Heart right ventricle (tissue), 16 donors: ENCODE data around the gene SLC4A2. TPM values are rescaled to one million over a fixed set of nuclear protein-coding genes. Genes with fewer than 3 reads are reported as not detected.
A peak's percentile ranks its signal among the peaks of the same experiment; 100 is the strongest.

Source experiments
- ATAC-seq, 8 donors: fragments of 200-7000 bp; cut with Tn5 transposase; one replicate each; pipeline ENCODE4 v1.9.1; 2020; ENCODE audit warnings: mild to moderate bottlenecking in 8 of 8, moderate library complexity in 8 of 8, moderate number of reproducible peaks in 1 of 8
- DNase-seq, 2 donors: peaks; one replicate each; pipeline ENCODE4 v3.0.0-alpha.2; 2020
- H3K27ac ChIP-seq, 10 donors: fragments of 200-600 bp; sonication (generic) in 2 of 10; one replicate each; pipeline versions ENCODE4 v1.5.0 to v1.8.0; 2020 to 2022; ENCODE audit warnings: mild to moderate bottlenecking in 3 of 10
- H3K27me3 ChIP-seq, 7 donors: fragments of 200-600 bp; one replicate each; pipeline ENCODE4 v1.8.0; 2021 to 2022; ENCODE audit warnings: mild to moderate bottlenecking in 2 of 7
- H3K36me3 ChIP-seq, 9 donors: fragments of 200-600 bp; sonication (generic) in 1 of 9; one replicate each; pipeline versions ENCODE4 v1.5.0 to v1.8.0; 2020 to 2022; ENCODE audit warnings: mild to moderate bottlenecking in 2 of 9
- H3K4me1 ChIP-seq, 9 donors: fragments of 200-600 bp; sonication (generic) in 1 of 9; one replicate each; pipeline versions ENCODE4 v1.5.0 to v1.8.0; 2020 to 2022; ENCODE audit warnings: mild to moderate bottlenecking in 4 of 9
- H3K4me3 ChIP-seq, 10 donors: fragments of 200-600 bp; sonication (generic) in 2 of 10; one replicate each; pipeline versions ENCODE4 v1.5.0 to v1.8.0; 2020 to 2022; ENCODE audit warnings: mild to moderate bottlenecking in 7 of 10, moderate library complexity in 2 of 10
- H3K9me3 ChIP-seq, 11 donors: fragments of 200-600 bp in 10 of 11; sonication (generic) in 2 of 11; one replicate each; pipeline versions ENCODE4 v1.5.0 to v1.8.0; 2013 to 2022; ENCODE audit warnings: mild to moderate bottlenecking in 2 of 11, control low read depth in 1 of 11, moderate library complexity in 1 of 11
- WGBS, 2 donors: extraction: QIAGEN DNeasy Blood & Tissue Kit; methylation state at CpG; one replicate each; pipeline ENCODE4 v1.1.7; 2013; ENCODE audit warnings: inconsistent platforms in 1 of 2; 5-methylcytosine and 5-hydroxymethylcytosine counted together
- intact Hi-C, 10 donors: fragments of 100-400 bp; cut with DNase I; formaldehyde crosslinking; loops; one replicate each; pipeline versions ENCODE4 v1.11.1 to v1.14.2; 2022
- polyA plus RNA-seq, 2 donors: library from polyadenylated mRNA; stranded (reverse); fragments of 200-250 nt; gene quantifications; one replicate each; pipeline ENCODE4 v1.2.3, GENCODE V29; 2013
- total RNA-seq, 10 donors: library from RNA; stranded (reverse); fragmentation: NEBNext Ultra II Directional in 3 of 10; extraction: Animal tissue kit (Norgen Biotek cat#: 25700) in 3 of 10; gene quantifications; one replicate each; pipeline versions ENCODE4 v1.2.1 to v1.2.4, GENCODE V29; 2021 to 2023
- TF ChIP-seq, protein P1 (sequence below), 9 donors: fragments of 200-600 bp; sonication (generic) in 2 of 9; IDR thresholded peaks; one replicate each; pipeline versions ENCODE4 v1.5.0 to v1.8.0; 2021 to 2022; ENCODE audit warnings: antibody characterized with exemption in 9 of 9, mild to moderate bottlenecking in 5 of 9, moderate library complexity in 1 of 9
- donor health status: Arrhythmogenic right ventricular cardiomyopathy.
- donor health status: ischemic (EF 13 %, LVEDD 7.1; RV severe dilation, severe dysfunction).
- donor health status: healthy with polysubstance abuse.
- donor health status: DM: no; HTN: yes; CAD: no.
- donor health status: DM: no; HTN: no; CAD: no.
- donor health status: ischemic (EF 25% LVEDD 6.9; RV normal size, moderate dysfunction).
- donor health status: ischemic (EF 25% LVEDD 5.7; RV mildly dilated, moderate dysfunction).
- donor health status: healthy.
- donor health status: DM: yes; HTN: yes; CAD: no.
- donor health status: Ischemic cardiomyopathy.
- donor health status: ischemic (EF 35%, LVEDD 5.7; RV mildly dilated, moderate dysfunction).
- donor health status: nonischemic (EF 11% LVEDD 7.7; RV severe dilation, severe dysfunction).
- donor health status: DM: yes; HTN: yes; CAD: no.
- donor health status: PGD.
- donor health status: ischemic (EF 29% LVEDD 5.4; RV normal size, mild dysfunction).
- donor health status: nonischemic (EF 23%, LVEDD 6.1; RV moderate dilation, normal function).

SLC4A2 gene
- total and polyA plus RNA-seq, 12 donors: 36.0 to 109 (median 54.6) TPM

DNA sequence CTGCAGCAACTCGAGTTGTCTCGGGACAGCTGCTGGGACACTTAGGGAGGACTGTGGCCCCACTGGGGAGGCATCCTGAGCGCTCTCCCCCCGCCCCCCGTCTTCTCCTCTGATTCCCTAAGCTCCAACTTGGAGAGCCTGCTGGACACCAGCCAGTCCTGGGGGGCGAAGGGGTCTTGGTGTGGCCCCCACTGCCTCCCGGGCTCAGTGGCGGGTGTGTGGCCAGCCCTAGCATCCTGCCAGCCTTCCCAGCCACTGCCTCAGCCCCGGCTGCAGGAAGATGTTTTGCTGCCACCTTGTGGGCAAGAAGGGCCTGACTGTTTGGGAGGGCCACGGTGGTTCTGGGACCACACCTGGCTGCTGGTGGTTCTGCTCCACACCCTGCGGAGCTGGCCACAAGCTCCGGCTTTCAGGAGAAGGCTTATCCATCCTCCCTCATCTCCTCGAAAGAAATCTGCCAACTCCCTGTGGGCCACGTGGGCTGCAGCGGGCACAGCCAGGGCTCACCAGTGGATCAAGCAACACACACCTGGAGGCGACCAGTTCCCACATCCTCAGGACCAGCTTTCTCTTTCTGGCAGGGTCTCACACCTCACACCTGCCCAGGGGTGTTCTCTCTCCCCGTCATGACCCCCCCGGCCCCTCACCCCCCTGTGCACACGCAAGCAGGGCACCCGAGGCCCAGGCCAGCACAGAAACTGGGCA, 51.7 kb downstream of the SLC4A2 start:
- Histone ChIP-seq H3K27me3 (no peaks in the 10 kb centered on the region), H3K4me1 (peaks cover 3 to 44% (median 28%) of the 10 kb centered on the region in 9 donors), H3K27ac (no peak overlapping the region), H3K4me3 (no peak overlapping the region), H3K9me3 (no peaks in the 10 kb centered on the region), H3K36me3 (peaks cover 0 to 7% (median 0%) of the 10 kb centered on the region in 9 donors)
- WGBS, 2 donors: 37 to 38% methylated on average over 20 of the region's 20 CpGs
- DNase-seq (peak; percentile 78 to 83), ATAC-seq (peak; percentile 75 to 91 (median 86))
- intact Hi-C loops: loop anchor here in 8 of 10 donors (1.0 to 10.0 kb wide), 10 partner anchors 24 to 216 kb away; partner anchors contain the start of genes ABCB8 (in 6 of the 8), AGAP3 (in 1 of the 8), CDK5 (in 1 of the 8) and SLC4A2 (in 1 of the 8)
- TF ChIP-seq, protein P1, sequence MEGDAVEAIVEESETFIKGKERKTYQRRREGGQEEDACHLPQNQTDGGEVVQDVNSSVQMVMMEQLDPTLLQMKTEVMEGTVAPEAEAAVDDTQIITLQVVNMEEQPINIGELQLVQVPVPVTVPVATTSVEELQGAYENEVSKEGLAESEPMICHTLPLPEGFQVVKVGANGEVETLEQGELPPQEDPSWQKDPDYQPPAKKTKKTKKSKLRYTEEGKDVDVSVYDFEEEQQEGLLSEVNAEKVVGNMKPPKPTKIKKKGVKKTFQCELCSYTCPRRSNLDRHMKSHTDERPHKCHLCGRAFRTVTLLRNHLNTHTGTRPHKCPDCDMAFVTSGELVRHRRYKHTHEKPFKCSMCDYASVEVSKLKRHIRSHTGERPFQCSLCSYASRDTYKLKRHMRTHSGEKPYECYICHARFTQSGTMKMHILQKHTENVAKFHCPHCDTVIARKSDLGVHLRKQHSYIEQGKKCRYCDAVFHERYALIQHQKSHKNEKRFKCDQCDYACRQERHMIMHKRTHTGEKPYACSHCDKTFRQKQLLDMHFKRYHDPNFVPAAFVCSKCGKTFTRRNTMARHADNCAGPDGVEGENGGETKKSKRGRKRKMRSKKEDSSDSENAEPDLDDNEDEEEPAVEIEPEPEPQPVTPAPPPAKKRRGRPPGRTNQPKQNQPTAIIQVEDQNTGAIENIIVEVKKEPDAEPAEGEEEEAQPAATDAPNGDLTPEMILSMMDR (IDR thresholded peaks at IDR 0.05): peak; percentile 83 to 95 (median 91)

DNA sequence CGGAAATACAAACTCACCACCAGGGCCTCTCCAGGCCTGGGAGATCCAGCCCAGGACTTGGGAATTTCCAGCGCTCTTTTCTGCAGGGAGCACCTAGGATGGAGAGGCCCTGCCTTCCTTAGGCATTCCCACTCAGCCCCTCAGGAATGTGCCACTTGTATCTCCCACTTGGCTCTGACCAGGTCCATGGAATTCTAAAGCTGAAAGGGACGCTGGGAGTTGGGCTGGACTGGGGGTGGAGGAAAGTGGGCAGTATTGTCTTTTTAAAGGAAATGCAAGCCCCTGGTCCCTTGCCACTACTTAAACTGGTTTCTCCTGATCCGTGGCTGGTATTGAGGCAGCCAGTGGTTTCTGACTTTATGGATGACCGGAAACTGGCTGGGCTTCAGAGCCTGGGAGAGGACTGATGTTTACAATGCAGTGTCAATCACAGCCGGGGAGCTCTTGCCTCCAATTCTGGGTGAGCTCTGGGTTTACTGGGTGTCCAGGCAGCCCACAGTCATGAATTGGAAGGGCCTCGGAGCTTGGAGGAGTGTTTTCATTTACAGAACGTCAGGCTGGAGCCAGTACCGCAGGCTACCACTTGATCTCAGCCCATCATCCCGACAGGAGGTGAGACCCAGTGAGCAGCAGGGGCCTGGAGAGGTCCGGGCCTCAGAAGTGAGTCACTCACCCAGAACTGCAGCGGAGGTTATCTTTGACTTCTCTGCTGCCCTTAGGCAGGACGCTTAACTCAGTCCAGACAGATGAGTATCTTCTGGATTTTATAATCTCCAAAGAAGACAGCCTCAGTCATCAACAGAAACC, 54.2 kb downstream of the SLC4A2 start:
- no peaks in the 10 kb centered on the region for H3K9me3 ChIP-seq
- H3K4me1 ChIP-seq: peaks cover 3 to 45% (median 28%) of the 10 kb centered on the region in 9 donors
- H3K4me3 ChIP-seq: no peak overlapping the region
- TF ChIP-seq, protein P1 (IDR thresholded peaks at IDR 0.05): no peak
- no peaks in the 10 kb centered on the region for H3K27me3 ChIP-seq
- intact Hi-C loops: loop anchor here in 5 of 10 donors (5.0 to 10.0 kb wide), 6 partner anchors 59 to 219 kb away; partner anchors contain the start of genes ABCB8 (in 3 of the 5), CDK5 (in 1 of the 5) and SLC4A2 (in 1 of the 5)
- H3K36me3 ChIP-seq: peaks cover 0 to 16% (median 2%) of the 10 kb centered on the region in 9 donors
- DNase-seq (no peak), ATAC-seq (no peak)
- no peak overlapping the region for H3K27ac ChIP-seq
- 82 to 83% methylated on average over 13 of the region's 13 CpGs for WGBS, 2 donors

DNA sequence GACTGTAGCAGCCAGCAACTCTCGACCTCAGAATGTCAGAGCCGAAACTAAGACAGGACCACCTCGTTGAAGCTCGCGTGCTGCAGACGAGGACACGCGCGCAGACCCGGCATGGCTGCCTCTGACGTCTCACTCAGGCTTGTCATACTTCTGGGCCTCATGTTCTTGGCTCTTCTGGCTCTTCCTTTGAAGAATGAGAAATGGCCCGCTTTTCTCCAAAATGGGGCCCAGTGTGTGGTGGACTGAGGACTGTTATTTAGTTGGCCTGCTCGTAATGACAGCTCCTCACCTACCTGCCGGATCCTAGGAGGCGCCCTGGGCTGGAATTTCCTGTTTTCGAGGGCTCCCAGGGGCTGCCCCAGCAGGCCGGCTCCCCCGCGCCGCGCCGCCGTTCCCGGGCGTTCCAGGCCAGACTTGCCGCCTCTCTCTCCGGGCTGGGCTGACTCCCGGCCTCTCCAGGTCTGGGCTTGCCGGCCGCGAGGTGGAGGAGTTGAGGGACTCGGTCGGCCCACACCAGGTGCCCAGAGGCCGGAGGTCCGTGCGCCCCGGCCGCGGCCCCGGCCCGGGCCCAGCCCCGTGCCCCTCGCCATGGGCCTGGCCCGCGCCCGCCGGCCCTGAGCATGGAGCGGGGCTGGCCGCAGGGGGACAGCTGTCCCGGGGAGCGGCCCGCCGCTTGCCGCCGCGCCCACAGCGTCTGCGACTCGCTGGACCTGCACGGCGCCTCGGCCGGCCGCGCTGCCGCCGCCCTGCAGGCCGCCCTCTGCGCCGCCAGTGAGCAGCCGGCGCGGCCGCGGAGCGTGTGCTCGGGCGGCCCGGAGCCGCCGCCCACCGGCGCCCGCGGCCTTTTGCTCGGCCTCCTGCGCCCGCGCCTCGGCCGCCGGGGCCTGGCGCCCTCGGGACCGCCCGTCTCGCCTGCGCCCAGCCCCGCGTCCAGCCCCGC, 55.0 kb downstream of the SLC4A2 start:
- no peak overlapping the region for H3K27ac ChIP-seq
- TF ChIP-seq, protein P1 (IDR thresholded peaks at IDR 0.05): no peak
- H3K4me1 ChIP-seq: peaks cover 3 to 42% (median 26%) of the 10 kb centered on the region in 9 donors
- peak overlapping the region in 2 of 10 donors; percentile 26 to 30 for H3K4me3 ChIP-seq
- H3K9me3 ChIP-seq: no peaks in the 10 kb centered on the region
- WGBS, 2 donors: 22 to 26% methylated on average over 83 to 101 of the region's 101 CpGs
- no peaks in the 10 kb centered on the region for H3K27me3 ChIP-seq
- DNase-seq: no peak
- ATAC-seq: no peak
- peaks cover 0 to 25% (median 7%) of the 10 kb centered on the region in 9 donors for H3K36me3 ChIP-seq
- intact Hi-C loops: loop anchor here in 5 of 10 donors (5.0 to 10.0 kb wide), 6 partner anchors 60 to 220 kb away; partner anchors contain the start of genes ABCB8 (in 3 of the 5), CDK5 (in 1 of the 5) and SLC4A2 (in 1 of the 5)
